WTC11 (cell line): ENCODE results near the gene PAIP2B. TPM values are rescaled to one million over a fixed set of nuclear protein-coding genes. Genes with fewer than 3 reads are reported as not detected.

Experiments used
- ATAC-seq: fragments of 200-7000 bp; cut with Tn5 transposase; 2 replicates; pipeline ENCODE4 v1.10.0; 2021; ENCODE audit warnings: mild to moderate bottlenecking, moderate library complexity
- CTCF ChIA-PET: fragments of 300-600 bp; sonication (Branson Sonifier 250); formaldehyde crosslinking; loops from one replicate; lab custom pipeline; 2021; ENCODE audit warnings: antibody characterized with exemption; lab: Charles Lee
- POLR2A ChIA-PET: fragments of 350-600 bp; sonication (Branson Sonifier 250); formaldehyde crosslinking; loops from one replicate; lab custom pipeline; 2021; ENCODE audit warnings: antibody characterized with exemption; lab: Charles Lee
- DNase-seq: peaks from one replicate; pipeline ENCODE4 v3.0.0; 2021; ENCODE audit warnings: low spot score
- H3K27ac Mint-ChIP-seq: 2 replicates; pipeline ENCODE4 v1.8.0; 2021; ENCODE audit warnings: mixed read lengths
- H3K27me3 Mint-ChIP-seq: 2 replicates; pipeline ENCODE4 v1.8.0; 2021; ENCODE audit warnings: low read depth, mild to moderate bottlenecking, moderate library complexity, mixed read lengths
- H3K36me3 Mint-ChIP-seq: 2 replicates; pipeline ENCODE4 v1.8.0; 2021; ENCODE audit warnings: mixed read lengths
- H3K4me1 Mint-ChIP-seq: 2 replicates; pipeline ENCODE4 v1.8.0; 2022; ENCODE audit warnings: mixed read lengths
- H3K4me3 Mint-ChIP-seq: 2 replicates; pipeline ENCODE4 v1.8.0; 2021; ENCODE audit warnings: mild to moderate bottlenecking, moderate library complexity, mixed read lengths
- H3K9me3 Mint-ChIP-seq: 2 replicates; pipeline ENCODE4 v1.8.0; 2021; ENCODE audit warnings: mixed read lengths
- ATF1 ChIP-seq: sonication (generic); formaldehyde crosslinking; IDR thresholded peaks from 2 replicates; pipeline ENCODE4 v1.8.1; 2023; ENCODE audit warnings: mild to moderate bottlenecking, moderate library complexity, missing genetic modification reagents
- CBFB ChIP-seq: sonication (generic); formaldehyde crosslinking; IDR thresholded peaks from 2 replicates; pipeline ENCODE4 v1.8.1; 2022; ENCODE audit warnings: mild to moderate bottlenecking, low read depth, missing genetic modification reagents
- CREM ChIP-seq: sonication (generic); formaldehyde crosslinking; IDR thresholded peaks from 2 replicates; pipeline ENCODE4 v1.8.1; 2022; ENCODE audit warnings: mild to moderate bottlenecking, missing genetic modification reagents, moderate library complexity
- FOXJ3 ChIP-seq: sonication (generic); formaldehyde crosslinking; IDR thresholded peaks from 2 replicates; pipeline ENCODE4 v1.9.0; 2021; ENCODE audit warnings: missing genetic modification reagents, mild to moderate bottlenecking, borderline replicate concordance
- GABPB1 ChIP-seq: sonication (generic); formaldehyde crosslinking; IDR thresholded peaks from 2 replicates; pipeline ENCODE4 v1.8.1; 2023; ENCODE audit warnings: mild to moderate bottlenecking, missing genetic modification reagents
- IRF2 ChIP-seq: sonication (generic); formaldehyde crosslinking; IDR thresholded peaks from 2 replicates; pipeline ENCODE4 v1.8.0; 2022; ENCODE audit warnings: low read depth, missing genetic modification reagents, borderline replicate concordance
- MXD4 ChIP-seq: fragments of 250-450 bp; sonication (Bioruptor Pico); IDR thresholded peaks from 2 replicates; pipeline ENCODE4 v1.8.0; 2021; ENCODE audit warnings: mild to moderate bottlenecking, moderate library complexity, borderline replicate concordance
- NFE2L1 ChIP-seq: sonication (generic); formaldehyde crosslinking; IDR thresholded peaks from 2 replicates; pipeline ENCODE4 v1.8.1; 2023; ENCODE audit warnings: missing genetic modification reagents
- OVOL2 ChIP-seq: fragments of 250-450 bp; sonication (Bioruptor Pico); IDR thresholded peaks from 2 replicates; pipeline ENCODE4 v1.9.0; 2021; ENCODE audit warnings: mild to moderate bottlenecking, borderline replicate concordance
- SMAD3 ChIP-seq: sonication (generic); formaldehyde crosslinking; IDR thresholded peaks from 2 replicates; pipeline ENCODE4 v1.8.0; 2022; ENCODE audit warnings: missing genetic modification reagents, mild to moderate bottlenecking, borderline replicate concordance
- SMAD4 ChIP-seq: sonication (generic); formaldehyde crosslinking; IDR thresholded peaks from 2 replicates; pipeline ENCODE4 v1.8.0; 2022; ENCODE audit warnings: mild to moderate bottlenecking, missing genetic modification reagents
- ZNF671 ChIP-seq: fragments of 250-450 bp; sonication (Bioruptor Pico); IDR thresholded peaks from 2 replicates; pipeline ENCODE4 v1.8.0; 2021; ENCODE audit warnings: mild to moderate bottlenecking
- total RNA-seq: library from RNA; stranded (reverse); gene quantifications from 3 replicates; pipeline ENCODE4 v1.2.3, GENCODE V29; 2021
- TF ChIP-seq, protein P1 (sequence below): fragments of 250-450 bp; sonication (Bioruptor Pico); conservative IDR thresholded peaks from 2 replicates; pipeline ENCODE4 v1.9.0; 2021; ENCODE audit warnings: mild to moderate bottlenecking
- TF ChIP-seq, protein P2 (sequence below): fragments of 250-450 bp; sonication (Bioruptor Pico); IDR thresholded peaks from 2 replicates; pipeline ENCODE4 v1.9.0; 2021; ENCODE audit warnings: mild to moderate bottlenecking, borderline replicate concordance
- TF ChIP-seq, protein P3 (sequence below): sonication (generic); formaldehyde crosslinking; IDR thresholded peaks from 2 replicates; pipeline ENCODE4 v1.8.0; 2022; ENCODE audit warnings: mild to moderate bottlenecking, missing genetic modification reagents
- TF ChIP-seq, protein P4 (sequence below): sonication (generic); formaldehyde crosslinking; conservative IDR thresholded peaks from 2 replicates; pipeline ENCODE4 v1.8.1; 2023; ENCODE audit warnings: mild to moderate bottlenecking, low read depth, missing genetic modification reagents, moderate library complexity

PAIP2B gene
- total RNA-seq, 1 experiment from 2014 or later = 19.3 TPM

DNA sequence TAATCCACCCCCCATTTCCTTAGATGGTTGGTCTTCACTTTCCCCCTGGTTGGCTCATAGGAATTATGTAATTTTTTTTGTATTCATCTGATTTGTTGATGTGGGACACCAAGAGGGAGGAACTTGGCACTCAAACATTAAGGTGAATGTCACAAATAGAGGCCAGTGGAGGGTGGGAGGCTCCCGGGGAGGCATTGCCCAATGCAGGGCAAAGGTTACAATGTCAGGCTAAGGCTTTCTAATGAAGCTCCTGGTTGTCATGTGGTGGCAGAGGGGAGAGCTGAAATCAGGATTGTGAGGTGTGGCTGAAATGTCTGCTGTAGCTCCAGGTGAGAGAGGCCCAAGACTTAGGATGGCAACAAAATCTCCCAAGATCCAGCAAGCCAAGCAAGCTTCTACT, 53.8 kb downstream of the PAIP2B start:
- Mint-ChIP-seq H3K4me3 (no peak overlapping the region), H3K27ac (no peak overlapping the region), H3K9me3 (0 out of 2 replicates have a peak, but pooled peaks cover 3% of the 10 kb centered on the region), H3K36me3 (no peaks in the 10 kb centered on the region), H3K27me3 (peaks cover 2% of the 10 kb centered on the region; the same call in 1 of the 2 replicates), H3K4me1 (peaks cover 13% of the 10 kb centered on the region)
- ChIA-PET POLR2A (no interaction called here), CTCF (interaction anchor here (1.8 kb wide), 1 partner anchor 16 kb away, joined by 8 read pairs; no protein-coding TSS in a partner anchor)
- no peak for ATAC-seq
- TF ChIP-seq, protein P1, sequence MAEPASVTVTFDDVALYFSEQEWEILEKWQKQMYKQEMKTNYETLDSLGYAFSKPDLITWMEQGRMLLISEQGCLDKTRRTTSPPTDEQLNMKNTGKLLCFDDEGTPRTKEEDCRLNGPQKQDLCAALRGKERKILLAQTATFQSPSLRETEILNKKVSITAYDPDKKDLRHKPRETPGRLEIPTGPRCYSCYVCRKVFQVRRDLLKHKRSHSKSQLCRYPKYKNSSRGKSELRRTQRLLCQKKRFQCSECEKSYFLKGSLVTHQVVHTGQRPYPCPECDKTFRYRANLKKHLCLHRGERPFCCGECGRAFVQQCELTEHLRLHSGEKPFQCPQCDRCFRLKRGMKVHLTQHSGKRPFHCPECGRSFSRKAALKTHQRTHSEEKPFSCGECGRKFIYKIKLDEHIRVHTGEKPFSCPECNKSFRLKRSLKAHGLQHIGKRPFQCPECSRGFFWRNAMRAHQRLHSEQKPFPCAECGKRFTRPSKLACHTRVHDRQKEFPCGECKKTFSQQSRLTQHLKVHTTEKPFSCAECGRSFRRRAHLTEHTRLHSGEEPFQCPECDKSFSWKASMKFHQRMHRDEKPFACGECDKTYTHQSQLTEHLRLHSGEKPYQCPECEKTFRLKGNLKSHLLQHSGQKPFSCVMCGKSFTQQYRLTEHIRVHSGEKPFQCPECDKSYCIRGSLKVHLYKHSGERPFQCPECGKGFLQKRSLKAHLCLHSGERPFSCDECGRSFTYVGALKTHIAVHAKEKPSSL (CRISPR knock-in tag) = no peak
- TF ChIP-seq, protein P2, sequence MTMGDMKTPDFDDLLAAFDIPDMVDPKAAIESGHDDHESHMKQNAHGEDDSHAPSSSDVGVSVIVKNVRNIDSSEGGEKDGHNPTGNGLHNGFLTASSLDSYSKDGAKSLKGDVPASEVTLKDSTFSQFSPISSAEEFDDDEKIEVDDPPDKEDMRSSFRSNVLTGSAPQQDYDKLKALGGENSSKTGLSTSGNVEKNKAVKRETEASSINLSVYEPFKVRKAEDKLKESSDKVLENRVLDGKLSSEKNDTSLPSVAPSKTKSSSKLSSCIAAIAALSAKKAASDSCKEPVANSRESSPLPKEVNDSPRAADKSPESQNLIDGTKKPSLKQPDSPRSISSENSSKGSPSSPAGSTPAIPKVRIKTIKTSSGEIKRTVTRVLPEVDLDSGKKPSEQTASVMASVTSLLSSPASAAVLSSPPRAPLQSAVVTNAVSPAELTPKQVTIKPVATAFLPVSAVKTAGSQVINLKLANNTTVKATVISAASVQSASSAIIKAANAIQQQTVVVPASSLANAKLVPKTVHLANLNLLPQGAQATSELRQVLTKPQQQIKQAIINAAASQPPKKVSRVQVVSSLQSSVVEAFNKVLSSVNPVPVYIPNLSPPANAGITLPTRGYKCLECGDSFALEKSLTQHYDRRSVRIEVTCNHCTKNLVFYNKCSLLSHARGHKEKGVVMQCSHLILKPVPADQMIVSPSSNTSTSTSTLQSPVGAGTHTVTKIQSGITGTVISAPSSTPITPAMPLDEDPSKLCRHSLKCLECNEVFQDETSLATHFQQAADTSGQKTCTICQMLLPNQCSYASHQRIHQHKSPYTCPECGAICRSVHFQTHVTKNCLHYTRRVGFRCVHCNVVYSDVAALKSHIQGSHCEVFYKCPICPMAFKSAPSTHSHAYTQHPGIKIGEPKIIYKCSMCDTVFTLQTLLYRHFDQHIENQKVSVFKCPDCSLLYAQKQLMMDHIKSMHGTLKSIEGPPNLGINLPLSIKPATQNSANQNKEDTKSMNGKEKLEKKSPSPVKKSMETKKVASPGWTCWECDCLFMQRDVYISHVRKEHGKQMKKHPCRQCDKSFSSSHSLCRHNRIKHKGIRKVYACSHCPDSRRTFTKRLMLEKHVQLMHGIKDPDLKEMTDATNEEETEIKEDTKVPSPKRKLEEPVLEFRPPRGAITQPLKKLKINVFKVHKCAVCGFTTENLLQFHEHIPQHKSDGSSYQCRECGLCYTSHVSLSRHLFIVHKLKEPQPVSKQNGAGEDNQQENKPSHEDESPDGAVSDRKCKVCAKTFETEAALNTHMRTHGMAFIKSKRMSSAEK (CRISPR knock-in tag) = no peak
- TF ChIP-seq ATF1 (CRISPR knock-in tag) = no peak
- no peak for TF ChIP-seq MXD4 (CRISPR knock-in tag)
- TF ChIP-seq GABPB1 (CRISPR knock-in tag) = no peak
- TF ChIP-seq, protein P3, sequence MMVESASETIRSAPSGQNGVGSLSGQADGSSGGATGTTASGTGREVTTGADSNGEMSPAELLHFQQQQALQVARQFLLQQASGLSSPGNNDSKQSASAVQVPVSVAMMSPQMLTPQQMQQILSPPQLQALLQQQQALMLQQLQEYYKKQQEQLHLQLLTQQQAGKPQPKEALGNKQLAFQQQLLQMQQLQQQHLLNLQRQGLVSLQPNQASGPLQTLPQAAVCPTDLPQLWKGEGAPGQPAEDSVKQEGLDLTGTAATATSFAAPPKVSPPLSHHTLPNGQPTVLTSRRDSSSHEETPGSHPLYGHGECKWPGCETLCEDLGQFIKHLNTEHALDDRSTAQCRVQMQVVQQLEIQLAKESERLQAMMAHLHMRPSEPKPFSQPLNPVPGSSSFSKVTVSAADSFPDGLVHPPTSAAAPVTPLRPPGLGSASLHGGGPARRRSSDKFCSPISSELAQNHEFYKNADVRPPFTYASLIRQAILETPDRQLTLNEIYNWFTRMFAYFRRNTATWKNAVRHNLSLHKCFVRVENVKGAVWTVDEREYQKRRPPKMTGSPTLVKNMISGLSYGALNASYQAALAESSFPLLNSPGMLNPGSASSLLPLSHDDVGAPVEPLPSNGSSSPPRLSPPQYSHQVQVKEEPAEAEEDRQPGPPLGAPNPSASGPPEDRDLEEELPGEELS (CRISPR knock-in tag) = no peak
- TF ChIP-seq OVOL2 = no peak
- TF ChIP-seq NFE2L1 (CRISPR knock-in tag) = no peak
- no peak for TF ChIP-seq CREM (CRISPR knock-in tag)
- no peak for TF ChIP-seq SMAD4 (CRISPR knock-in tag)
- TF ChIP-seq FOXJ3 (CRISPR knock-in tag) = no peak
- TF ChIP-seq SMAD3 (CRISPR knock-in tag) = no peak
- no peak for TF ChIP-seq IRF2 (CRISPR knock-in tag)
- no peak for TF ChIP-seq CBFB
- no peak for TF ChIP-seq ZNF671 (CRISPR knock-in tag)
- TF ChIP-seq, protein P4, sequence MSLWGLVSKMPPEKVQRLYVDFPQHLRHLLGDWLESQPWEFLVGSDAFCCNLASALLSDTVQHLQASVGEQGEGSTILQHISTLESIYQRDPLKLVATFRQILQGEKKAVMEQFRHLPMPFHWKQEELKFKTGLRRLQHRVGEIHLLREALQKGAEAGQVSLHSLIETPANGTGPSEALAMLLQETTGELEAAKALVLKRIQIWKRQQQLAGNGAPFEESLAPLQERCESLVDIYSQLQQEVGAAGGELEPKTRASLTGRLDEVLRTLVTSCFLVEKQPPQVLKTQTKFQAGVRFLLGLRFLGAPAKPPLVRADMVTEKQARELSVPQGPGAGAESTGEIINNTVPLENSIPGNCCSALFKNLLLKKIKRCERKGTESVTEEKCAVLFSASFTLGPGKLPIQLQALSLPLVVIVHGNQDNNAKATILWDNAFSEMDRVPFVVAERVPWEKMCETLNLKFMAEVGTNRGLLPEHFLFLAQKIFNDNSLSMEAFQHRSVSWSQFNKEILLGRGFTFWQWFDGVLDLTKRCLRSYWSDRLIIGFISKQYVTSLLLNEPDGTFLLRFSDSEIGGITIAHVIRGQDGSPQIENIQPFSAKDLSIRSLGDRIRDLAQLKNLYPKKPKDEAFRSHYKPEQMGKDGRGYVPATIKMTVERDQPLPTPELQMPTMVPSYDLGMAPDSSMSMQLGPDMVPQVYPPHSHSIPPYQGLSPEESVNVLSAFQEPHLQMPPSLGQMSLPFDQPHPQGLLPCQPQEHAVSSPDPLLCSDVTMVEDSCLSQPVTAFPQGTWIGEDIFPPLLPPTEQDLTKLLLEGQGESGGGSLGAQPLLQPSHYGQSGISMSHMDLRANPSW (CRISPR knock-in tag) = no peak
- no peak for DNase-seq
